Measurements from ENCODE around the gene PEX10. TPM values are rescaled to one million over a fixed set of nuclear protein-coding genes. Genes with fewer than 3 reads are reported as not detected.

PEX10 gene
- total RNA-seq, 1 donor = 34.7 TPM

DNA sequence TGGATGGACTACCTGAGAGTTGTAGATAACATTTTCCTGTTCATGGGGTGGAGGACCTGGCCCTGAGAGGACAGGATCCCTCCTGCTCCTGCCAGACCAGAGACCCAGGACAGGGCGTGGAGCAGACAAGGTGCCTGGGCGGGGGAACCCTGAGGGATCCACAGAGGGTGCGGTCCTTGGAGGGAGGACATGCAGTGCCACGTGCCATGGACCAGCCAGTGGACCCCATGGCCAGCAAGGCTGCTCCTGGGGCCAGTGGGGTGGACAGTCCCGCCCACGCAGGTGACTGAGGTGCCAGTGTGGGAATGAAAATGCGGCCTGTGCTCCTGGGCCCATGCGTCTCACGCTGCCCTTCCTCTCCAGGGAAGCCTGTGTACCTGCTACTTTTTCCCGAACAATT lies 17.1 kb downstream of the PEX10 start:
- TF ChIP-seq, protein P1, sequence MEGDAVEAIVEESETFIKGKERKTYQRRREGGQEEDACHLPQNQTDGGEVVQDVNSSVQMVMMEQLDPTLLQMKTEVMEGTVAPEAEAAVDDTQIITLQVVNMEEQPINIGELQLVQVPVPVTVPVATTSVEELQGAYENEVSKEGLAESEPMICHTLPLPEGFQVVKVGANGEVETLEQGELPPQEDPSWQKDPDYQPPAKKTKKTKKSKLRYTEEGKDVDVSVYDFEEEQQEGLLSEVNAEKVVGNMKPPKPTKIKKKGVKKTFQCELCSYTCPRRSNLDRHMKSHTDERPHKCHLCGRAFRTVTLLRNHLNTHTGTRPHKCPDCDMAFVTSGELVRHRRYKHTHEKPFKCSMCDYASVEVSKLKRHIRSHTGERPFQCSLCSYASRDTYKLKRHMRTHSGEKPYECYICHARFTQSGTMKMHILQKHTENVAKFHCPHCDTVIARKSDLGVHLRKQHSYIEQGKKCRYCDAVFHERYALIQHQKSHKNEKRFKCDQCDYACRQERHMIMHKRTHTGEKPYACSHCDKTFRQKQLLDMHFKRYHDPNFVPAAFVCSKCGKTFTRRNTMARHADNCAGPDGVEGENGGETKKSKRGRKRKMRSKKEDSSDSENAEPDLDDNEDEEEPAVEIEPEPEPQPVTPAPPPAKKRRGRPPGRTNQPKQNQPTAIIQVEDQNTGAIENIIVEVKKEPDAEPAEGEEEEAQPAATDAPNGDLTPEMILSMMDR (IDR thresholded peaks at IDR 0.05; ENCODE audit: extremely low read depth, low read depth, low read length) = no peak
- Histone ChIP-seq H2AFZ (ENCODE audit: low read length) (no peak overlapping the region), H4K20me1 (ENCODE audit: insufficient read depth, low read length) (peaks cover 55% of the 10 kb centered on the region), H3K36me3 (ENCODE audit: insufficient read depth, low read length) (peaks cover 73% of the 10 kb centered on the region), H3K4me3 (ENCODE audit: insufficient read depth, low read length) (no peak overlapping the region), H3K79me2 (ENCODE audit: insufficient read depth, low read length) (peaks cover 91% of the 10 kb centered on the region), H3K4me2 (ENCODE audit: insufficient read depth, low read length) (no peak overlapping the region), H3K9me3 (ENCODE audit: low read depth, low read length) (no peaks in the 10 kb centered on the region), H3K27me3 (ENCODE audit: insufficient read depth, low read length) (no peaks in the 10 kb centered on the region), H3K4me1 (ENCODE audit: insufficient read depth, low read length) (peaks cover 18% of the 10 kb centered on the region), H3K27ac (ENCODE audit: low read depth, low read length) (no peak overlapping the region)
- no peak for DNase-seq (ENCODE audit: insufficient read length, low spot score, missing footprints)

DNA sequence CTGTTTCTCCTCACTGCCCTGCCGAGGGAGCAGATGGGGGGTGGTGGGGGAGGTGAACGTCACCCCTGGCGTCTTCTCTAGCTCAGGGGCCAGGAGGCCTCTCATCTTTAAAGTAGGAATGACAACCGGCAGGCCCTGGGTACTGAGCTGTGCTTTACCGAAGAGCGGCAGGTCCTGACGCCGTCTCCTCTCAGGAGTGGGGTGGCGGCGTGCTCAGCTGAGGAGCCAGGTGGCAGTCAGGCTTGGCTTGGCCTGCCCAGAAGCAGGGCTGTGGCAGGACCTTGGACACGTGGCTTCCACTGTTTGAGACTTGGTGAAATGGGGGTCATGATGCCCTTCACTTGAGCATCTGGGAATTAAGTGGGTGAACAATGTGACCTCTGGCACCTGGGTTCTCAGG lies 17.6 kb downstream of the PEX10 start:
- TF ChIP-seq, protein P1 (IDR thresholded peaks at IDR 0.05; ENCODE audit: extremely low read depth, low read depth, low read length) = no peak
- Histone ChIP-seq H4K20me1 (ENCODE audit: insufficient read depth, low read length) (peaks cover 55% of the 10 kb centered on the region), H3K79me2 (ENCODE audit: insufficient read depth, low read length) (peaks cover 91% of the 10 kb centered on the region)

DNA sequence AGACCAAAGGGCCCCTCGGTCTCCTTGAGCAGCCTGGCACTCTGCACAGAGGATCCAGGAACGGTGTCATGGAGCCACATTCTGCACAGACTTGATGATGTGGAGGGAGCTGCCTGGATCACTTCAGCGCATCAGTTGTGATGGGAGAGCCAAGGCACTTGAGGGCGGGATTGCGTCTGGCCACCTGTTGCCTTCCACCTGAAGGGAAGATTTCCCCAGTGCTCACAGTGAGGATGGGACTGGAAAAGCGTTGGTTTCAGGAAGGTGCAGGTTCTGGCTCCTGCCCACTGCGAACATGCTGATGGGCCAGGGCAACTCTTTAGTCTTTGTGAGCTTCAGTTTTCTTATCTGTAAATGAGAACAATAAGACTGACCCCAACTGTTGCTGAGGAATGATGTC lies 18.1 kb downstream of the PEX10 start:
- TF ChIP-seq, protein P1 (IDR thresholded peaks at IDR 0.05; ENCODE audit: extremely low read depth, low read depth, low read length) = no peak
- peaks cover 53% of the 10 kb centered on the region for H4K20me1 ChIP-seq (ENCODE audit: insufficient read depth, low read length)
- peaks cover 19% of the 10 kb centered on the region for H3K4me1 ChIP-seq (ENCODE audit: insufficient read depth, low read length)
- no peak overlapping the region for H3K4me3 ChIP-seq (ENCODE audit: insufficient read depth, low read length)
- no peak overlapping the region for H3K27ac ChIP-seq (ENCODE audit: low read depth, low read length)
- H3K4me2 ChIP-seq (ENCODE audit: insufficient read depth, low read length) = peak overlapping the region; percentile 93
- H2AFZ ChIP-seq (ENCODE audit: low read length) = no peak overlapping the region
- DNase-seq (ENCODE audit: insufficient read length, low spot score, missing footprints) = no peak
- no peaks in the 10 kb centered on the region for H3K9me3 ChIP-seq (ENCODE audit: low read depth, low read length)
- no peaks in the 10 kb centered on the region for H3K27me3 ChIP-seq (ENCODE audit: insufficient read depth, low read length)
- H3K36me3 ChIP-seq (ENCODE audit: insufficient read depth, low read length) = peaks cover 62% of the 10 kb centered on the region
- peaks cover 87% of the 10 kb centered on the region for H3K79me2 ChIP-seq (ENCODE audit: insufficient read depth, low read length)

More for the DNA sequence above, 17.6 kb downstream of the PEX10 start:
- Histone ChIP-seq H3K9me3 (ENCODE audit: low read depth, low read length) (no peaks in the 10 kb centered on the region), H3K4me1 (ENCODE audit: insufficient read depth, low read length) (peaks cover 19% of the 10 kb centered on the region), H2AFZ (ENCODE audit: low read length) (no peak overlapping the region), H3K4me2 (ENCODE audit: insufficient read depth, low read length) (no peak overlapping the region), H3K27ac (ENCODE audit: low read depth, low read length) (no peak overlapping the region), H3K27me3 (ENCODE audit: insufficient read depth, low read length) (no peaks in the 10 kb centered on the region), H3K36me3 (ENCODE audit: insufficient read depth, low read length) (peaks cover 68% of the 10 kb centered on the region), H3K4me3 (ENCODE audit: insufficient read depth, low read length) (no peak overlapping the region)
- DNase-seq (ENCODE audit: insufficient read length, low spot score, missing footprints) = no peak

DNA sequence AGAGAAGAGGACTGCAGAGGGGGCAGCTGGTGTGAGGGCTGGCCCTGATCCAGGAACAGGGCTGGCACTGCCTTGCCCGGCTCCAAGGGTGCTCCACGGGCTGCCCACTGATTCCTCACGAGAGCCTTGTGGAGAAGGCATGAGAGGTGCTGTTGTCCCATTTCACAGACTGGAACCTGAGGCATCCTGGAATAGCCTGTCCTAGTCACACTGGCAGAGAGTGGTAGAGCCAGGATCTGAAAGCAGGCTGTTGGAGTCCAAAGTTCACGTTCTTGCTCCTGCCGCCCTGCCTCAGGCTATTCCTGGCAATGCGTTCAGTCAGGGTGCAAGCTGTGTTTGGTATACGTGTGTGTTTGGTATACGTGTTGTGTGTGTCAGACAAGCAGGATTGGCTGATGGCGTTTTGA lies 18.9 kb downstream of the PEX10 start:
- no peak for DNase-seq (ENCODE audit: insufficient read length, low spot score, missing footprints)
- Histone ChIP-seq H3K4me3 (ENCODE audit: insufficient read depth, low read length) (peak overlapping the region; percentile 98), H3K9me3 (ENCODE audit: low read depth, low read length) (no peaks in the 10 kb centered on the region), H3K36me3 (ENCODE audit: insufficient read depth, low read length) (peaks cover 55% of the 10 kb centered on the region), H3K79me2 (ENCODE audit: insufficient read depth, low read length) (peaks cover 80% of the 10 kb centered on the region), H3K4me1 (ENCODE audit: insufficient read depth, low read length) (peaks cover 19% of the 10 kb centered on the region), H3K4me2 (ENCODE audit: insufficient read depth, low read length) (peak overlapping the region; percentile 93), H4K20me1 (ENCODE audit: insufficient read depth, low read length) (peaks cover 49% of the 10 kb centered on the region), H3K27ac (ENCODE audit: low read depth, low read length) (peak overlapping the region; percentile 63), H2AFZ (ENCODE audit: low read length) (no peak overlapping the region), H3K27me3 (ENCODE audit: insufficient read depth, low read length) (no peaks in the 10 kb centered on the region)
- TF ChIP-seq, protein P1 (IDR thresholded peaks at IDR 0.05; ENCODE audit: extremely low read depth, low read depth, low read length) = no peak
